CD14-positive monocyte (primary cell): ENCODE data around the gene ELMOD1. TPM values are rescaled to one million over a fixed set of nuclear protein-coding genes. Genes with fewer than 3 reads are reported as not detected.
"Not testable (repeated sequence)": the region's sequence is repeated elsewhere in the genome, so short reads cannot be mapped to it uniquely, and the experiment has no call there.

Source experiments
- DNase-seq, 3 donors: peaks; one replicate each; pipeline ENCODE4 v3.0.0-alpha.2; 2011 to 2022
- H2AFZ ChIP-seq: 2 replicates; pipeline ENCODE4 v1.6.0; 2012; ENCODE audit warnings: mild to moderate bottlenecking, low read depth, low read length, inconsistent platforms; ENCODE audit not compliant: insufficient read depth, poor library complexity, severe bottlenecking
- H3K27ac ChIP-seq, 2 donors: 1 replicate in 1 of 2; 2 replicates in 1 of 2; pipeline ENCODE4 v1.5.1; 2012 to 2013; ENCODE audit warnings: low read length in 2 of 2, control low read depth in 1 of 2, inconsistent platforms in 1 of 2, low read depth in 1 of 2, mild to moderate bottlenecking in 1 of 2
- H3K27me3 ChIP-seq, 2 donors: one replicate each; pipeline versions ENCODE4 v1.6.0 to v1.6.1; 2011 to 2013; ENCODE audit warnings: low read length in 2 of 2; ENCODE audit not compliant: control insufficient read depth in 2 of 2, insufficient read depth in 2 of 2
- H3K36me3 ChIP-seq, 2 donors: replicated peaks in 1 of 2; 1 replicate in 1 of 2; 2 replicates in 1 of 2; pipeline versions ENCODE4 v1.5.1 to v1.6.1; 2012 to 2013; ENCODE audit warnings: low read length in 2 of 2, control low read depth in 1 of 2, inconsistent platforms in 1 of 2, mild to moderate bottlenecking in 1 of 2; ENCODE audit not compliant: insufficient read depth in 2 of 2, control insufficient read depth in 1 of 2
- H3K4me1 ChIP-seq, 2 donors: 1 replicate in 1 of 2; 2 replicates in 1 of 2; pipeline versions ENCODE4 v1.5.1 to v1.6.1; 2012 to 2013; ENCODE audit warnings: low read length in 2 of 2, control low read depth in 1 of 2, inconsistent platforms in 1 of 2, mild to moderate bottlenecking in 1 of 2, moderate library complexity in 1 of 2; ENCODE audit not compliant: insufficient read depth in 2 of 2, control insufficient read depth in 1 of 2
- H3K4me2 ChIP-seq: replicated peaks from 2 replicates; pipeline ENCODE3; 2012; ENCODE audit warnings: low read length, moderate library complexity, mild to moderate bottlenecking; ENCODE audit not compliant: poor library complexity, severe bottlenecking; ENCODE audit errors: extremely low read depth
- H3K4me3 ChIP-seq, 3 experiments: fragments of 200-600 bp in 1 of 3; sonication (generic) in 1 of 3; replicated peaks in 1 of 3; 1 replicate in 2 of 3; 2 replicates in 1 of 3; pipeline ENCODE4 v1.5.1; 2011 to 2013; ENCODE audit warnings: low read length in 3 of 3, mild to moderate bottlenecking in 3 of 3, control low read depth in 2 of 3, low read depth in 2 of 3, inconsistent platforms in 1 of 3, moderate library complexity in 1 of 3
- H3K79me2 ChIP-seq: 2 replicates; pipeline ENCODE4 v1.6.0; 2012; ENCODE audit warnings: mild to moderate bottlenecking, control low read depth, inconsistent platforms, low read length, moderate library complexity; ENCODE audit not compliant: insufficient read depth
- H3K9ac ChIP-seq: 2 replicates; pipeline ENCODE4 v1.6.0; 2017; ENCODE audit warnings: low read length, mild to moderate bottlenecking; ENCODE audit not compliant: insufficient read depth, poor library complexity, severe bottlenecking
- H3K9me3 ChIP-seq, 2 donors: replicated peaks in 1 of 2; 1 replicate in 1 of 2; 2 replicates in 1 of 2; pipeline versions ENCODE4 v1.5.1 to v1.6.1; 2012 to 2013; ENCODE audit warnings: low read length in 2 of 2, control low read depth in 1 of 2; ENCODE audit not compliant: control insufficient read depth in 1 of 2, insufficient read depth in 1 of 2
- H4K20me1 ChIP-seq: 2 replicates; pipeline ENCODE4 v1.6.0; 2012; ENCODE audit warnings: mild to moderate bottlenecking, low read length, control low read depth, moderate library complexity; ENCODE audit not compliant: insufficient read depth
- H3K27ac Mint-ChIP-seq, 7 donors: one replicate each; pipeline ENCODE4 v1.8.0; 2020; ENCODE audit warnings: mild to moderate bottlenecking in 7 of 7, mixed read lengths in 7 of 7, moderate library complexity in 6 of 7, inconsistent platforms in 2 of 7
- H3K27me3 Mint-ChIP-seq, 3 donors: one replicate each; pipeline ENCODE4 v1.8.0; 2021 to 2022; ENCODE audit warnings: low read depth in 3 of 3, mild to moderate bottlenecking in 3 of 3, mixed read lengths in 3 of 3, moderate library complexity in 3 of 3, inconsistent platforms in 1 of 3
- H3K36me3 Mint-ChIP-seq, 2 donors: one replicate each; pipeline ENCODE4 v1.8.0; 2020; ENCODE audit warnings: mixed read lengths in 2 of 2, inconsistent platforms in 1 of 2, mild to moderate bottlenecking in 1 of 2
- H3K4me1 Mint-ChIP-seq: one replicate; pipeline ENCODE4 v1.8.0; 2020; ENCODE audit warnings: mild to moderate bottlenecking, mixed read lengths
- H3K4me3 Mint-ChIP-seq, 2 donors: one replicate each; pipeline ENCODE4 v1.8.0; 2020; ENCODE audit warnings: mild to moderate bottlenecking in 2 of 2, mixed read lengths in 2 of 2, moderate library complexity in 1 of 2
- H3K9me3 Mint-ChIP-seq, 7 donors: one replicate each; pipeline ENCODE4 v1.8.0; 2020 to 2022; ENCODE audit warnings: mixed read lengths in 7 of 7, mild to moderate bottlenecking in 6 of 7, moderate library complexity in 6 of 7, inconsistent platforms in 2 of 7
- CTCF ChIP-seq: fragments of 200-600 bp; IDR thresholded peaks from one replicate; pipeline ENCODE4 v1.8.0; 2022; ENCODE audit warnings: antibody characterized with exemption, mild to moderate bottlenecking
- WGBS: methylation state at CpG from one replicate; pipeline ENCODE4 v1.1.5; 2013; ENCODE audit warnings: missing lambda C conversion rate; ENCODE audit not compliant: insufficient coverage; 5-methylcytosine and 5-hydroxymethylcytosine counted together
- intact Hi-C, 2 donors: fragments of 100-400 bp; cut with micrococcal nuclease; formaldehyde crosslinking; loops; one replicate each; pipeline versions ENCODE4 v1.15.0 to v1.15.1; 2023
- polyA plus RNA-seq, 3 donors: library from polyadenylated mRNA; depleted of rRNA in 1 of 3; unstranded in 2 of 3; stranded (reverse) in 1 of 3; fragments of 300-500 nt in 2 of 3; fragments of >200 nt in 1 of 3; fragmentation: Illumina TruSeq in 2 of 3; gene quantifications; 1 replicate in 2 of 3; 2 replicates in 1 of 3; pipeline ENCODE4 v1.2.3, GENCODE V29; 2012 to 2021

The ELMOD1 gene
- polyA plus RNA-seq, 3 donors = not detected

- WGBS = 0% methylated on average over 27 of the region's 32 CpGs
- Mint-ChIP-seq H3K36me3 (peaks cover 4 to 8% of the 10 kb centered on the region in 2 donors), H3K9me3 (peaks cover 0 to 1% (median 0%) of the 10 kb centered on the region in 7 donors), H3K27me3 (peaks cover 1 to 5% (median 2%) of the 10 kb centered on the region in 3 donors), H3K4me3 (peak within 1 kb of the TSS; percentile 92 to 94), H3K4me1 (peaks cover 25% of the 10 kb centered on the region), H3K27ac (peak within 1 kb of the TSS; percentile 93 to 99 (median 97))
- Histone ChIP-seq H3K4me2 (peak within 1 kb of the TSS; percentile 76), H3K27ac (peak within 1 kb of the TSS; percentile 92 to 96), H3K4me1 (peaks cover 20 to 21% of the 10 kb centered on the region in 2 donors), H2AFZ (peak within 1 kb of the TSS; percentile 87), H3K79me2 (peaks cover 9% of the 10 kb centered on the region), H3K9ac (peak within 1 kb of the TSS; percentile 87), H3K27me3 (peaks cover 0 to 2% of the 10 kb centered on the region in 2 donors), H3K4me3 (peak within 1 kb of the TSS; percentile 61 to 85 (median 74)), H4K20me1 (no peaks in the 10 kb centered on the region), H3K9me3 (no peaks in the 10 kb centered on the region), H3K36me3 (no peaks in the 10 kb centered on the region)
- DNase-seq = peak; percentile 68 to 89 (median 81)
- intact Hi-C loops = loop anchor here in 1 of 2 donors (5.0 kb wide), 1 partner anchor 932 kb away; the partner anchor contains the start of gene POGLUT3
- TF ChIP-seq CTCF = no peak
These were observed 25.6 kb upstream of the ELMOD1 start, which contains the start of gene ALKBH8 for GRCh38 chr11:107565219-107565937. TSS of gene ALKBH8 (minus strand) at chr11:107565735. CDS start at chr11:107560893, 4,842 bp downstream.

- not testable (repeated sequence) for H3K27me3 Mint-ChIP-seq, H3K36me3 ChIP-seq, H3K9me3 Mint-ChIP-seq, H3K9me3 ChIP-seq, H3K36me3 Mint-ChIP-seq, H3K79me2 ChIP-seq, H4K20me1 ChIP-seq, H3K27me3 ChIP-seq
- peaks cover 25% of the 10 kb centered on the region for H3K4me1 Mint-ChIP-seq
- intact Hi-C loops = loop anchor here in 1 of 2 donors (5.0 kb wide), 1 partner anchor 931 kb away; the partner anchor contains the start of gene POGLUT3
- peak overlapping the region; percentile 92 to 96 for H3K27ac ChIP-seq
- peak overlapping the region; percentile 92 to 94 for H3K4me3 Mint-ChIP-seq
- H3K27ac Mint-ChIP-seq = peak overlapping the region; percentile 93 to 99 (median 97)
- H3K4me3 ChIP-seq = peak overlapping the region; percentile 61 to 85 (median 74)
- H3K9ac ChIP-seq = peak overlapping the region; percentile 87
- peaks cover 20 to 21% of the 10 kb centered on the region in 2 donors for H3K4me1 ChIP-seq
- DNase-seq = peak in 1 of 3 donors; percentile 29
- peak overlapping the region; percentile 87 for H2AFZ ChIP-seq
- H3K4me2 ChIP-seq = peak overlapping the region; percentile 76
- 51% methylated on average over 4 of the region's 9 CpGs for WGBS
These were observed 24.9 kb upstream of the ELMOD1 start for GRCh38 chr11:107565955-107566501.
